SK-N-MC (cell line): ENCODE data around the gene PRKCZ.

Experiments used
- EZH2 ChIP-seq: fragments of 200-600 bp; sonication (generic); IDR thresholded peaks from one replicate; pipeline ENCODE4 v1.6.1; 2017; ENCODE audit warnings: antibody characterized with exemption
- POLR2AphosphoS5 ChIP-seq: IDR thresholded peaks from 2 replicates; pipeline ENCODE4 v1.6.1; 2012; ENCODE audit warnings: mild to moderate bottlenecking, low read depth, low read length, borderline replicate concordance

- TF ChIP-seq POLR2AphosphoS5, result no peak
- no peak for TF ChIP-seq EZH2
Measured at GRCh38 chr1:2070800-2071530, 20.8 kb downstream of the PRKCZ start.
